ENCODE data around the gene MAP1LC3A. TPM values are rescaled to one million over a fixed set of nuclear protein-coding genes. Genes with fewer than 3 reads are reported as not detected.

The MAP1LC3A gene
- total and polyA plus RNA-seq, 7 donors, result 27.4 to 90.5 (median 35.5) TPM

DNA sequence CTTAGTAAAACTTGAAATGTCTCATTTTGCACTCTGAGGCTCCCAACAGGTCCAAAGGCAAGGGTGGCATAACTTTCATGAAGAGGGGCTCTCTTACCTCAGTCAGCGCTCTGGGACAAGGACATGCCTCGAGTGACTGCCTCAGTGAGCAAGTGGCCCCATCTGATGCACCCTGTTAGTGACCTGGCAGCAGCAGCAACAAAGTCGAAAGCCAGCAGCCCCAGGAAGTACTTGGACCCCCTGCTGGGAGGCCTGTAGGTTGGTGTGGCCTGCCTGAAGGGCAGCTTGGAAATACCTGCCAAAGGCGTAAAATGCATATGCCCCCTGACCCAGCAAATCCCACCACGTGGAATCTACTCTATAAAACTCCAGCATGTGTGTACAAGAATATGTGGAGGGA, 13.2 kb downstream of the MAP1LC3A start:
- no peak for DNase-seq
- Histone ChIP-seq H3K27ac (no peak overlapping the region), H3K4me1 (no peaks in the 10 kb centered on the region), H3K9me3 (no peaks in the 10 kb centered on the region), H3K36me3 (ENCODE audit: insufficient read depth in 1 of 2, low read depth in 1 of 2) (peaks cover 0 to 48% of the 10 kb centered on the region in 2 donors), H3K4me3 (no peak overlapping the region), H3K27me3 (ENCODE audit: insufficient read depth in 3 of 3, low read length in 2 of 3) (no peaks in the 10 kb centered on the region)
- TF ChIP-seq, protein P1, sequence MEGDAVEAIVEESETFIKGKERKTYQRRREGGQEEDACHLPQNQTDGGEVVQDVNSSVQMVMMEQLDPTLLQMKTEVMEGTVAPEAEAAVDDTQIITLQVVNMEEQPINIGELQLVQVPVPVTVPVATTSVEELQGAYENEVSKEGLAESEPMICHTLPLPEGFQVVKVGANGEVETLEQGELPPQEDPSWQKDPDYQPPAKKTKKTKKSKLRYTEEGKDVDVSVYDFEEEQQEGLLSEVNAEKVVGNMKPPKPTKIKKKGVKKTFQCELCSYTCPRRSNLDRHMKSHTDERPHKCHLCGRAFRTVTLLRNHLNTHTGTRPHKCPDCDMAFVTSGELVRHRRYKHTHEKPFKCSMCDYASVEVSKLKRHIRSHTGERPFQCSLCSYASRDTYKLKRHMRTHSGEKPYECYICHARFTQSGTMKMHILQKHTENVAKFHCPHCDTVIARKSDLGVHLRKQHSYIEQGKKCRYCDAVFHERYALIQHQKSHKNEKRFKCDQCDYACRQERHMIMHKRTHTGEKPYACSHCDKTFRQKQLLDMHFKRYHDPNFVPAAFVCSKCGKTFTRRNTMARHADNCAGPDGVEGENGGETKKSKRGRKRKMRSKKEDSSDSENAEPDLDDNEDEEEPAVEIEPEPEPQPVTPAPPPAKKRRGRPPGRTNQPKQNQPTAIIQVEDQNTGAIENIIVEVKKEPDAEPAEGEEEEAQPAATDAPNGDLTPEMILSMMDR (IDR thresholded peaks at IDR 0.05), result no peak
- ATAC-seq, result no peak
- intact Hi-C loops (cut with DNase I), result loop anchor here in 1 of 2 donors (10.0 kb wide), 1 partner anchor 183 kb away; no protein-coding TSS in a partner anchor
- WGBS, 3 donors, result 87 to 92% (median 88%) methylated on average over 5 of the region's 5 CpGs

DNA sequence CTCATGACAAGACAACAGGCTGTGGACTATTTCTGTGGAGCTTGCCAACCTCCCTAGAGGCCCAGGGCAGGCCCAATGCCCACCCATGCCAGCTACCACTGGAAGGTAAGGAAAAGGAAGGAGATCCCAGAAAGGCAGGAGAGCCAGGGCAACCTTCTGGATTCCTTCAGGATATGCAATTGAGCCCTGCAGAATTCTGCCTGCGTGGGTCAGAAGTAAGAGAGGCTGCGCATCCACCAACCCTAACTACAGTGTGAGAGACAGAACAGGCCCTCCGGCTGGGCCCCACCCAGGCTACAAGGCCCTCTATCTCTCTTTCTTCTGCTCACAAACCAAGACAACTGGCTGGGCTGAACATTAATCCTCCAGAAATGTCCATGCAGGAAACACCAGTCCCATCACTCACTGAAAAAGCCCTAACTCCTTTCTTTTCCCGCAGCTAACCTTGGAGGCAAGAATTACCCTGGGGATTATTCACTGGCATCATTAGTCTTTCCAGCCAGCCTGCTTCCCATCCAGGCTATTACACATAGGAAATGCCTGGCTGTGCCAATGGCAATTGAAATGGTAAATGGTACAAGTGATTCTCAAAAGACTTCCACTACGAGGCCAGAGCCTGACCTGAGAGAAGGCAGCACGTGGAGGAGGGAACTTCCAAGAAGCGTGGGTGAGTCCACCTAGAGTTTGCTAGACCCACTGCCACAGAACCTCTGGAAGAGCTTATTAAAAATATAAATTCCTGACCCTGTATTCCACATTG, 15.2 kb downstream of the MAP1LC3A start:
- peaks cover 0 to 44% of the 10 kb centered on the region in 2 donors for H3K36me3 ChIP-seq (ENCODE audit: insufficient read depth in 1 of 2, low read depth in 1 of 2)
- no peak for DNase-seq
- H3K4me1 ChIP-seq, result peaks cover 8% of the 10 kb centered on the region
- TF ChIP-seq, protein P1 (IDR thresholded peaks at IDR 0.05), result no peak
- intact Hi-C loops (cut with DNase I), result loop anchor here in 1 of 2 donors (10.0 kb wide), 1 partner anchor 181 kb away; no protein-coding TSS in a partner anchor
- H3K9me3 ChIP-seq, result no peaks in the 10 kb centered on the region
- no peaks in the 10 kb centered on the region for H3K27me3 ChIP-seq (ENCODE audit: insufficient read depth in 3 of 3, low read length in 2 of 3)
- H3K4me3 ChIP-seq, result no peak overlapping the region
- 89 to 93% (median 90%) methylated on average over 7 of the region's 7 CpGs for whole genome bisulfite sequencing, 3 donors
- H3K27ac ChIP-seq, result no peak overlapping the region
- no peak for ATAC-seq

DNA sequence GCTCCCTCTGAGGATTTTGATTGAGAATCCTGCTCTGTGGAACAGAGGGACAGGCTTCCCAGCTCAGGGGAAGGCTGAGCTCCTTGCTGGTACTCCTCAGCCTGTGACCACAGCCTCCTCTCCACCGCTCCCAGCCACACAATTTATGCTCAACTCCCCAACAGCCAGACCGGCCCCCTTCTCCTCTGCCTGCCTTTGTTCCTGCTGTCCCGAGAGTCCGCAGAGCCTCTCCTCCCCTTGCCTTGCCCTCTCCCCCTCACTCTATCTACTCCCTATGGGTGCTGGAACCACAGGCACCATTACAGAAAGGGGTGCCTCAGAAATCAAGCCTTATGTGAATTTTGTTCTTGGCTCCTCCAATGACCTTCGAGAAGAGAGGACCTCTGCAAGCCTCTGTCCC, 15.9 kb downstream of the MAP1LC3A start:
- TF ChIP-seq, protein P1 (IDR thresholded peaks at IDR 0.05), result no peak
- intact Hi-C loops (cut with DNase I), result loop anchor here in 1 of 2 donors (10.0 kb wide), 1 partner anchor 180 kb away; no protein-coding TSS in a partner anchor
- Histone ChIP-seq H3K4me3 (no peak overlapping the region), H3K9me3 (no peaks in the 10 kb centered on the region), H3K4me1 (peaks cover 15% of the 10 kb centered on the region), H3K36me3 (ENCODE audit: insufficient read depth in 1 of 2, low read depth in 1 of 2) (peaks cover 0 to 44% of the 10 kb centered on the region in 2 donors), H3K27ac (no peak overlapping the region), H3K27me3 (ENCODE audit: insufficient read depth in 3 of 3, low read length in 2 of 3) (no peaks in the 10 kb centered on the region)
- ATAC-seq, result no peak
- DNase-seq, result no peak
- 95 to 97% (median 96%) methylated on average over 5 of the region's 5 CpGs for WGBS, 3 donors

DNA sequence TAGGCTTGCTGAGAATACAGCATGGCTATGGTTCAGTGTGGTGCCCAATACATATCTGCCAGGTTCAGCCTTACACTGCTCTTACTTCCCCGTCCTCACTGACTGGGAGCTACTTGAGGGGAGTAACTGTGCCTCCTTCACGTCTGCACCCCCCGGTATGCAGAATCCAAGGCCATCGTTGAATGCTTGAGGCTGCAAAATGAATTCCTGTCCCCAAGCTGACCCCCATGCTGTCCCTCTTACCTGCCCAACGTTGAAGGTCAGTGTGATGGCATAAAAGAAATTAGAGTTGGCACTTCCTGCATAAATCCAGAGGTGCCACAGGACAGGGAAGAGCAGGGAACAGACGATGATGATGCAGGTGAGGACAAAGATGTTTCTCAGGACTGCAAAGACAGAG, 16.3 kb downstream of the MAP1LC3A start:
- no peak for DNase-seq
- TF ChIP-seq, protein P1 (IDR thresholded peaks at IDR 0.05), result no peak
- no peaks in the 10 kb centered on the region for H3K27me3 ChIP-seq (ENCODE audit: insufficient read depth in 3 of 3, low read length in 2 of 3)
- no peak overlapping the region for H3K4me3 ChIP-seq
- H3K4me1 ChIP-seq, result peaks cover 18% of the 10 kb centered on the region
- no peak overlapping the region for H3K27ac ChIP-seq
- WGBS, 3 donors, result 93 to 94% (median 94%) methylated on average over 6 of the region's 6 CpGs
- intact Hi-C loops (cut with DNase I), result loop anchor here in 1 of 2 donors (5.0 to 10.0 kb wide), 2 partner anchors 132 to 180 kb away; no protein-coding TSS in a partner anchor
- no peak for ATAC-seq
- no peaks in the 10 kb centered on the region for H3K9me3 ChIP-seq
- peaks cover 0 to 44% of the 10 kb centered on the region in 2 donors for H3K36me3 ChIP-seq (ENCODE audit: insufficient read depth in 1 of 2, low read depth in 1 of 2)
